ENCODE results near the gene ANP32A. TPM values are rescaled to one million over a fixed set of nuclear protein-coding genes. Genes with fewer than 3 reads are reported as not detected.

The ANP32A gene
- total RNA-seq, 6 experiments from 2014 or later, result 95.7 to 130 (median 118) TPM

GRCh38 chr15:68774120-68774519 is 46.6 kb downstream of the ANP32A start:
- H3K27me3 Mint-ChIP-seq (ENCODE audit: insufficient read depth), result peaks cover 17% of the 10 kb centered on the region
- no peak overlapping the region for H3K4me3 Mint-ChIP-seq
- no peak for TF ChIP-seq CTCF (IDR thresholded peaks at IDR 0.05)
- DNase-seq, result no peak
- H3K36me3 Mint-ChIP-seq (ENCODE audit: low read depth), result peaks cover 20% of the 10 kb centered on the region
- H3K9me3 Mint-ChIP-seq, result peaks cover 9% of the 10 kb centered on the region; the same call in 1 of the 2 replicates
- no peak overlapping the region for H3K27ac Mint-ChIP-seq
- H3K4me1 Mint-ChIP-seq (ENCODE audit: low read depth), result no peaks in the 10 kb centered on the region

- Mint-ChIP-seq H3K9me3 (peaks cover 9% of the 10 kb centered on the region; the same call in 1 of the 2 replicates), H3K27me3 (ENCODE audit: insufficient read depth) (peaks cover 17% of the 10 kb centered on the region), H3K4me1 (ENCODE audit: low read depth) (peaks cover 8% of the 10 kb centered on the region), H3K4me3 (no peak overlapping the region), H3K36me3 (ENCODE audit: low read depth) (peaks cover 15% of the 10 kb centered on the region), H3K27ac (no peak overlapping the region)
- no peak for DNase-seq
- no peak for TF ChIP-seq CTCF (IDR thresholded peaks at IDR 0.05)
Measured at GRCh38 chr15:68773036-68773435, 47.7 kb downstream of the ANP32A start.

GRCh38 chr15:68770216-68770615 is 50.5 kb downstream of the ANP32A start:
- Mint-ChIP-seq H3K27ac (no peak overlapping the region), H3K4me3 (no peak overlapping the region), H3K27me3 (ENCODE audit: insufficient read depth) (peaks cover 17% of the 10 kb centered on the region), H3K9me3 (peaks cover 9% of the 10 kb centered on the region; the same call in 1 of the 2 replicates), H3K36me3 (ENCODE audit: low read depth) (peaks cover 8% of the 10 kb centered on the region), H3K4me1 (ENCODE audit: low read depth) (peaks cover 11% of the 10 kb centered on the region)
- DNase-seq, result no peak
- no peak for TF ChIP-seq CTCF (IDR thresholded peaks at IDR 0.05)

GRCh38 chr15:68769702-68770101 is 51.0 kb downstream of the ANP32A start:
- Mint-ChIP-seq H3K27ac (no peak overlapping the region), H3K27me3 (ENCODE audit: insufficient read depth) (peaks cover 16% of the 10 kb centered on the region), H3K36me3 (ENCODE audit: low read depth) (peaks cover 8% of the 10 kb centered on the region), H3K4me3 (no peak overlapping the region), H3K4me1 (ENCODE audit: low read depth) (peaks cover 11% of the 10 kb centered on the region), H3K9me3 (peaks cover 8% of the 10 kb centered on the region; the same call in 1 of the 2 replicates)
- DNase-seq, result no peak
- TF ChIP-seq CTCF (IDR thresholded peaks at IDR 0.05), result no peak

- Mint-ChIP-seq H3K36me3 (ENCODE audit: low read depth) (no peaks in the 10 kb centered on the region), H3K27me3 (ENCODE audit: insufficient read depth) (peaks cover 9% of the 10 kb centered on the region), H3K4me1 (ENCODE audit: low read depth) (peaks cover 11% of the 10 kb centered on the region), H3K27ac (no peak overlapping the region), H3K9me3 (no peaks in the 10 kb centered on the region), H3K4me3 (no peak overlapping the region)
- no peak for TF ChIP-seq CTCF (IDR thresholded peaks at IDR 0.05)
- peak; percentile 55 for DNase-seq
Measured at GRCh38 chr15:68768321-68768720, 52.4 kb downstream of the ANP32A start.

- peaks cover 11% of the 10 kb centered on the region for H3K4me1 Mint-ChIP-seq (ENCODE audit: low read depth)
- H3K9me3 Mint-ChIP-seq, result no peaks in the 10 kb centered on the region
- no peaks in the 10 kb centered on the region for H3K36me3 Mint-ChIP-seq (ENCODE audit: low read depth)
- DNase-seq, result no peak
- peaks cover 12% of the 10 kb centered on the region for H3K27me3 Mint-ChIP-seq (ENCODE audit: insufficient read depth)
- H3K27ac Mint-ChIP-seq, result no peak overlapping the region
- no peak for TF ChIP-seq CTCF (IDR thresholded peaks at IDR 0.05)
- no peak overlapping the region for H3K4me3 Mint-ChIP-seq
Measured at GRCh38 chr15:68767833-68768232, 52.9 kb downstream of the ANP32A start.
